Smooth muscle cell (in vitro differentiated cells): Measurements from ENCODE around the gene CLIC5. TPM values are rescaled to one million over a fixed set of nuclear protein-coding genes. Genes with fewer than 3 reads are reported as not detected.
A peak's percentile ranks its signal among the peaks of the same experiment; 100 is the strongest.

Source experiments
- DNase-seq: peaks from one replicate; lab custom pipeline; 2025; ENCODE audit not compliant: unreplicated experiment; lab: John Stamatoyannopoulos, UW
- H2AFZ ChIP-seq: fragments of 200-600 bp; sonication (generic); 2 replicates; pipeline ENCODE4 v1.6.0; 2016; ENCODE audit warnings: antibody characterized with exemption, low read depth, mild to moderate bottlenecking
- H3F3A ChIP-seq: fragments of 200-600 bp; sonication (generic); 2 replicates; pipeline ENCODE4 v1.6.0; 2017; ENCODE audit warnings: antibody characterized with exemption, low read depth
- H3K27ac ChIP-seq: fragments of 200-600 bp; sonication (generic); 2 replicates; pipeline ENCODE4 v1.5.1; 2016; ENCODE audit warnings: low read depth, mild to moderate bottlenecking
- H3K27me3 ChIP-seq: fragments of 200-600 bp; sonication (generic); 2 replicates; pipeline ENCODE4 v1.6.1; 2016; ENCODE audit warnings: low read depth, mild to moderate bottlenecking
- H3K36me3 ChIP-seq: fragments of 200-600 bp; sonication (generic); 2 replicates; pipeline ENCODE4 v1.5.1; 2016; ENCODE audit warnings: low read depth
- H3K4me1 ChIP-seq: fragments of 200-600 bp; sonication (generic); 2 replicates; pipeline ENCODE4 v1.5.1; 2016; ENCODE audit warnings: low read depth
- H3K4me2 ChIP-seq: fragments of 200-600 bp; sonication (generic); 2 replicates; pipeline ENCODE4 v1.6.0; 2016; ENCODE audit warnings: mild to moderate bottlenecking
- H3K4me3 ChIP-seq: fragments of 200-600 bp; sonication (generic); 2 replicates; pipeline ENCODE4 v1.5.1; 2016; ENCODE audit warnings: mild to moderate bottlenecking
- H3K79me2 ChIP-seq: fragments of 200-600 bp; sonication (generic); 2 replicates; pipeline ENCODE4 v1.6.0; 2016; ENCODE audit warnings: low read depth, mild to moderate bottlenecking
- H3K9ac ChIP-seq: fragments of 200-600 bp; sonication (generic); 2 replicates; pipeline ENCODE4 v1.6.0; 2016; ENCODE audit warnings: low read depth
- H3K9me3 ChIP-seq: fragments of 200-600 bp; sonication (generic); replicated peaks from 2 replicates; pipeline ENCODE4 v1.5.1; 2016; ENCODE audit warnings: low read depth
- H4K20me1 ChIP-seq: fragments of 200-600 bp; sonication (generic); 2 replicates; pipeline ENCODE4 v1.6.0; 2016; ENCODE audit warnings: low read depth
- CTCF ChIP-seq: fragments of 200-600 bp; sonication (generic); IDR thresholded peaks from 2 replicates; pipeline ENCODE4 v1.5.1; 2017; ENCODE audit warnings: borderline replicate concordance, mild to moderate bottlenecking, antibody characterized with exemption; ENCODE audit not compliant: insufficient read depth, poor library complexity, severe bottlenecking
- WGBS: methylation state at CpG from one replicate; pipeline ENCODE4 v1.1.7; 2016; ENCODE audit warnings: low lambda C conversion rate; 5-methylcytosine and 5-hydroxymethylcytosine counted together
- polyA plus RNA-seq: library from polyadenylated mRNA; unstranded; fragments of >200 nt; fragmentation: Nextera tagmentation; extraction: Ambion mirVana; gene quantifications from 2 replicates; pipeline ENCODE4 v1.2.1, GENCODE V29; 2016
- total RNA-seq: library from RNA; depleted of rRNA; stranded (reverse); fragments of >200 nt; gene quantifications from 2 replicates; pipeline ENCODE4 v1.2.3, GENCODE V29; 2014

The CLIC5 gene
- total and polyA plus RNA-seq, 2 experiments from 2014 or later, result 0.97 to 4.4 TPM

- Histone ChIP-seq H4K20me1 (no peaks in the 10 kb centered on the region), H3K4me2 (peak overlapping the region; percentile 66), H3F3A (peaks cover 14% of the 10 kb centered on the region), H2AFZ (peak overlapping the region; percentile 72), H3K27ac (peak overlapping the region; percentile 59), H3K9me3 (no peaks in the 10 kb centered on the region), H3K79me2 (no peaks in the 10 kb centered on the region), H3K4me1 (peaks cover 15% of the 10 kb centered on the region), H3K9ac (no peak overlapping the region), H3K4me3 (no peak overlapping the region), H3K27me3 (no peaks in the 10 kb centered on the region), H3K36me3 (no peaks in the 10 kb centered on the region)
- TF ChIP-seq CTCF, result peak; percentile 79
- peak; percentile 10 for DNase-seq
- WGBS, result 21% methylated on average over 10 of the region's 11 CpGs
Measured at GRCh38 chr6:45922728-45923351, 92.8 kb downstream of the CLIC5 start.

GRCh38 chr6:45921691-45922281 is 93.9 kb downstream of the CLIC5 start:
- H4K20me1 ChIP-seq, result no peaks in the 10 kb centered on the region
- no peak overlapping the region for H3K4me3 ChIP-seq
- H3K36me3 ChIP-seq, result no peaks in the 10 kb centered on the region
- no peak for TF ChIP-seq CTCF
- H3K79me2 ChIP-seq, result no peaks in the 10 kb centered on the region
- H3F3A ChIP-seq, result peaks cover 8% of the 10 kb centered on the region
- DNase-seq, result no peak
- H3K27me3 ChIP-seq, result no peaks in the 10 kb centered on the region
- no peak overlapping the region for H3K9ac ChIP-seq
- no peak overlapping the region for H3K27ac ChIP-seq
- H2AFZ ChIP-seq, result no peak overlapping the region
- H3K4me2 ChIP-seq, result no peak overlapping the region
- WGBS, result 86% methylated on average over 6 of the region's 6 CpGs
- H3K9me3 ChIP-seq, result no peaks in the 10 kb centered on the region
- peaks cover 5% of the 10 kb centered on the region for H3K4me1 ChIP-seq

- peaks cover 6% of the 10 kb centered on the region for H3F3A ChIP-seq
- H3K4me3 ChIP-seq, result no peak overlapping the region
- no peak overlapping the region for H3K4me2 ChIP-seq
- H3K9ac ChIP-seq, result no peak overlapping the region
- no peak overlapping the region for H2AFZ ChIP-seq
- H3K79me2 ChIP-seq, result no peaks in the 10 kb centered on the region
- H3K36me3 ChIP-seq, result no peaks in the 10 kb centered on the region
- no peak for DNase-seq
- no peaks in the 10 kb centered on the region for H4K20me1 ChIP-seq
- peaks cover 4% of the 10 kb centered on the region for H3K4me1 ChIP-seq
- H3K9me3 ChIP-seq, result no peaks in the 10 kb centered on the region
- TF ChIP-seq CTCF, result no peak
- no peak overlapping the region for H3K27ac ChIP-seq
- WGBS, result 90% methylated on average over 5 of the region's 5 CpGs
- no peaks in the 10 kb centered on the region for H3K27me3 ChIP-seq
Measured at GRCh38 chr6:45920819-45921511, 94.7 kb downstream of the CLIC5 start.
